Measurements from ENCODE around the gene TEKT3.

TEKT3 gene

DNA sequence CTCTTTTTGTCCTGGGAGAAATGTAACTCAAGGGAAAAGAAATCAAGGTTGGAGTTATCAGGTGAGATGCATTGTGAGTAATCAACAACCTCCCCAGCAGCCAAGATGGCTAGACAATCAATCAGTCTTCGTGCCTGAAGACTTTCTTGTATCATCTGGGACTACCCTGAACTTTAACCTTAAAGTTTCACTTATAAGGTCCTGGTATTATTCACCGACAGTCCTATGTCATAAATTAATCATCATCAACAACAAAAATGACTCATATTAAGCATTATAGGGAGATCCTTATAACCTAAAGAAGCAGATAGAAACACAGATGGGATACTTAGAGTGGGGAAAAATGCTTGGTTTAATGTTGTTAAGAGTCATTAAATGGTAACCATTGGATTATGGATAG lies 7.7 kb upstream of the TEKT3 start:
- DNase-seq, result peak; percentile 4

DNA sequence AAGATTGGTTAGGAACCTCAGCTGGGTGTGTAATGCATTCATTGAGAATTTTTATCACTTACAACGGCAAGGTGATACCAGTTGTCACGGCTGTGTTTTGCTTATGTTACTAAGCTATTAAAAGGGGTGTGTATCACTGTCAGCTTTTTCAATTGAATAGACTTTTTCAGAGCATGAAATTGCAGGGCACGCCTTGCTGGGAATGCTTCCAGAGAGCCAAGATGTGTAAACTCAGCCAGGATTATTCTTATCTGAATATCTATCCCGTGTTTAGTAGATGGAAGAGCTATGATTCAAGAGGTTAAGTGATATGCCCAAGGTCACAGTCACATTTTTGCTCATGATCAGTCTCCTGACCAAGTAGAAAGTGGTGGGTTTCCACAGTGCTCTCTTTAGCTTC lies 6.6 kb upstream of the TEKT3 start:
- DNase-seq, result no peak

DNA sequence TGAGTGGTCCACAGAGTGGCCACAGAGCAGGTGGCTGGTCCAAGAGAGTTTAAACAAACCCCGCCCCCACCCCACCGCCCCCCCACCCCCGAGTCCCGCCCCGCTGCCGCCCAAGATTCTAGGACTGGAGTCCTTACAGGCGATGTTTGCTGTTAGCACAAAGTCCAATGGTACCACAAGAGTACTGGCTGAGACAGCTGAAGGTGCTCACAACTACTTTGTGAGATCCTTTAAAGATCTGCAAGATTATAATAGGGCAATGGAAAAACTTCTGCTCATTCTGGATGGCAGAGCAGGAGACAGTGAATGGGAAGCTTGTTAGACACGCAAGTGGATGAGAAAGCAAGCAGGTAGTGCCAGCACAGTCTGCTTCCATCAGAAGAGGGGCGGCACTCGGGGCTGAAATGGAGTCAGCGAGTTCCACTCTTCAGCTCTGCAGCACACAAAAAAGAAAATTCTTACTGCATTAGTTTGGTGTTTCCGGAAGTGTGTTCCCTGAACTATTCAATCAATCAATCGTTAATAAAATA lies 4.7 kb upstream of the TEKT3 start:
- DNase-seq, result no peak

DNA sequence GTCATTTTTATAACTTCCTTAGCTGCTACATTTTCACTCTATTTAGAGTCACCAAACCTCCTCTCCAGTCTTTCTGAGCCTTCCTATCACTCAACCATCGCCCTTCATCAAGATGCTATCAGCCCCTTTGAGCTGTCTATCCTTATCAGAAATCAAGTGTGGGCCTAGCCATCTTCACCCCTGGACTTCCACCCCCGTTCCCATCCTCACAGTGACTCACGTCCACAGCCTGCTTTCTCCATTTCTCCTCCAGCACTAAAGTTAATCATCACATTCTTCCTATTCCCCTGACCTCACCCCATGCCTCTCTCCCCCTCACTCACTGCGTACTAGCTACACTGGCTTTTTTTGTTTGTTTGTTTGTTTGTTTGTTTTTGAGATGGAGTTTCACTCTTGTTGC lies 2.4 kb upstream of the TEKT3 start:
- no peak for DNase-seq

DNA sequence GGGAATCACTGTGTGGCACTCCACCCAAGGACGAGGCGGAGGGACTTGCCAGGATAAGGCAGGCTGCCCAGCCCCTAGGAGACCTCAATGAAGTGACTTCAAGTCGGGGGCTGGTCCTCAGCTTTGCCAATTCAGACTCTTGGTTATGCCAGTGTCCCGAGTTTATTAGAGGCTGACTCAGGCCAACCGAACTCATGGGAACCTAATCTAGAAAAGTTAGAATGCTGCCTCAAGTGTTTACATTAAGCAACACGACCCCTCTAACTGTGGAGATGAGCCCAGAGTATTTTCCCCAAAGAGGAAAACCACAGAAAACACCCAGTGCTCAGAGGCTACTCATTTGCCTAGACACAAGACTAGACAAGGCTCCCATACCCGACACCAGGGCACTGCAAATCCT lies 1.1 kb upstream of the TEKT3 start:
- no peak for DNase-seq

DNA sequence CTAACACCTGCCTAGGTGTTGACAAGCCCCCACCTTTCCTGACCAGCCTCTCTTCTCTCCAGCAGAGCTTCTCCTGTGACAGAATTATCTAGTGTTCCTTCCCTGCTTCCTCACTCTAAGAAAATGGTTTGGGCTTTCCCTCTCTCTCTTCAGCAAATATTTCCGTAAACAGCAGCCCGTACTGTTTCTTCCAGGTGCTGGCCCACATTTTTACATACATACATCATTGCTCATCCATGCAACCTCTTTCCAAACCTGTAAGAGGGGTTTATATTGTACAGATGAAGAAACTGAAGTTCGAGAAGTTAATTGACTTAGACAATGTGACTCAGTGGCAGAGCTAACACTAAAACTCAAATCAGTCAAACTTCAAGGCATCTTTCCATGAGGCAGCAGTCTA lies 569 bp upstream of the TEKT3 start:
- no peak for DNase-seq

DNA sequence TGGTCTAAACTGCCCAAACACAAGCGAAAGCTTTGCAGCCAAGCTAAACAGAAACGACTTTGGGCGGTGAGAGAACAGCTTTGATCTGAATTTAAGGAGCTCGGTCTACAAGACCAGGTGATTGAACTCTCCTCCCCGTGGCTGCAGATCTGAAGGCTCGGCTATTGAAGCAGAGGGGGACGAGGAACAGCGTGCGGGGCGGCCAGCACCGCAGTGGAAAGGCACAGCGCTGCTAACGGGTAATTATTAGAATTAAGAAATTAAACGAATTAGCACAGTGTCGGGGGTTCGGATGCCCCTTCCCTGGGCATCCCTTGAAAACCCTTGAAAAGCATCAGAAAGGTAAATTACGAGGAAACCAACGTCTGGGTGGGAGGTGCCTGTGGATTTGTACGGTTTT lies 431 bp downstream of the TEKT3 start:
- DNase-seq, result no peak

DNA sequence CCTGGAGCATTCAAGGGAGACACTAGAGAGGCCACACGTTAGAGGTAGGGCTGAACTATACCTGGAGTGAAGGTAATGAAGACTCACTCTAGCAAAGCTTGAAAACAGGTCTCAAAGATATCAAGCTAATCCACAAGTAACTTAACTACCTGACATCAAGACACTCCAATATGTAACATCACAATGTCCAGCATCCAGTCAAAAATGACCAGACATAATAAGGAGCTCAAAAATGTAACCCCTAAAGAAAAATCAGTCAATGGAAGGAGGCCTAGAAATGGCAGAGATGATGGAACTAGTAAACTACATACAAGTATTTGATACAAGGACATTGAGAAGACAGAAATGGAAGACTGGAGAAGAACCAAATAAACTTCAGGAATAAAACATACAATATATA lies 6.0 kb downstream of the TEKT3 start:
- no peak for DNase-seq

DNA sequence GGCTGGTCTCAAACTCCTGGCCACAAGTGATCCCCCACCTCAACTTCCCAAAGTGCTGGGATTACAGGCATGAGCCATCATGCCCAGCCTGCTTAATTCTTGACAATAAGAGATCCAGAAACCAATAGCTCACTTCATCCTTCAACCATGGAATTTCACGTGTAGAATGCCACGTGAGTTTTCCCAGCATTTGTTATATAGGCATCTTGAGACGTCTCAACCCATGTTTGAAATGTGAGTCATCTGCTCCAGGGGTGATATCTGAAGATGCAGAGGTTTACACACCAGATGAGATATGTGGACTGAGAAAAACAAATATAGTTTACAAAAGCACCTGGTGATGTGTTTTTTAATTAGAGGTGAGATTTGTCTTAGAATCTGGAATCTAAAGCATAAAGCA lies 7.1 kb downstream of the TEKT3 start:
- no peak for DNase-seq

DNA sequence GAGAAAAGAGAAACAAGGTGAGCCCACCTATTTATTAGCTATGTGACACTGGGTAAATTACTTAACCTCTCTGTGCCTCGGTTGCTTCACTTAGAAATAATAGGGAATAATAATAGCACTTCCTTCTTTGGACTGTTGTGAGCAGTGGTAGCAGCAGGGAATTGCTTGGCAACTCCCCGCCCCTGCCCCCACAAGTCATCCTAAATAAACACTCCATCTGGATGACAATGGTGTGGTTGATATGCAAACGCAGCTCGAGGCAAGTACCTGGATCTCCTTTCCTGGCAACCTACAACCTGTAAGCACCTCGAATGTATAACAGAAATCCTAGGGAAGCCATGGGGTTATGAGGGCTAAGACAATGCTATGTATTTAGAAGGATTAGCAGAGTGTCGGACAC lies 9.1 kb downstream of the TEKT3 start:
- no peak for DNase-seq

DNA sequence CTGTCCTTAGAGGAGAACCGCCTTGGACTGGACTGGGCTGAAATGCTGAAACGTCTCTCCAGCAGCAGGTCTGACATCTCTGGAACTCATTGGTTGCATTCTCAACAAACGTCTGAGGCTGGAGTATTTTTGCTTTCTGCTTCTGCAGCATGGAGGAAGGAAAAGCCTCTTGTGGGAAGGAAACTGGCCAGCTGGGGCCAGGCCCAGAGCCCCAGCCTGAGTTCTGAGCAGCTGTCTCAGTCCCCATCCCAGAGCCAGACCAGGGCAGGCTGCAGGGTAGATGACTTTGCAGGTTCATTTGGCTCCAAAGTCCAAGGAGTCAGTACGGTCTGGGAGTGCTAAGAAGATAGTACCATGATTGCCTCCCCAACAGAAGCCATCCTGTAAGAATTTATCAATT lies 18.3 kb downstream of the TEKT3 start:
- no peak for DNase-seq

DNA sequence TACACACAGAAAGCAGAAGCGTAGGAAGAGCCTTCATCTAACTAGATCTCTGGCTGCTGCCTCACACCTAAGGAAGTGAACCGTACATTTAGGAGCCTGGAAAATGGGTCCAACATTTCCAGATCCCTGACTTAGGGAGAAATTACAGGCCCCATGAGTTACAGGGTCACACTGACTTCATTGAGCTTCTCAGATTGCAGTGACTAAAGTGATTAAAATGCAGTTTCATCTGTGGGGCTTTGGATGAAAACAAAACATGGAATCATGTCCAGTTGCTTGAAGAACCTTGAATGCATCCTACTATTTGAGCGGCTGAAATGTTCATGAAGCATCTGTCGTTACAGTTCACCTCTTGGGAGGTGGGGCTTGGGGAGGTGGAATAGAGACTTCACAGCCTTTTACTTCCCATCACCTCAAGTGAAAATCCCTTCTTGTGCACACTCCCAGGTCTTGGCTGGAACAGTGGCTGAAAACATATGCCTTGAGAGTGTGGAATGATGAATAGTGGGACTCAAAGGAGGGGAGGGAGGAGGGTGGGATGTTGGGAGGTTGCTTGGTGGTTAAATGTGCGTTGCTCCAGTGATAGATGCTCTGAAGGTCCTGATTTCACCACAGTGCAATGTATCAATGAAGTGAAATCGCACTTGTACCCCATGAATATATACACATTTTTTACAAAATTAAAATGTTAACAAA lies 19.7 kb downstream of the TEKT3 start:
- DNase-seq, result no peak

DNA sequence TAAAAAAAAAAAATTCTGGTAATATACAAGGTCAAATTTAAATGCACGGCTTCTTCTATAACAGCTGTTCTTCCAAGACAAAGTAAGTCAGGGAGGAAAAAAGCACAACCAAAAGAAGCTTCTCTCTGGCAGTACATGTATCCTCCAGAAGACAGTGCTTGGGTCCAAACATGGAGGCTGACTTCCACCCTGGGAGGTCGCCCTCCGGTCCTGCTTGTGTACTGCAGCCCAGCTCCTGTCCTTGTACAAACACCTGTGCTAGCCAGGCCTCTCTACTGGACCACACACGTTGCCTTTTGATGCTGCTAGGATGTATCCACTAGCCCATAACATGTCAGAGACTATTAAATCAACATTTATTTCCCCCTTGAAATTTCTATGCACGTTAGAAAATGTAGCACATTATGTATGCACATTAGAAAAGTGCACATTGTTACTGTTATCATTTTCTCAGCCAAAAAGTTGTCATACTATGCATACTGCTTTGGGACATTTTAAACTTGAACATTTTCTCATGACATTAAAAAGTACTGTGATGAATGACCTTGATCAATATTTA lies 21.9 kb downstream of the TEKT3 start:
- no peak for DNase-seq

DNA sequence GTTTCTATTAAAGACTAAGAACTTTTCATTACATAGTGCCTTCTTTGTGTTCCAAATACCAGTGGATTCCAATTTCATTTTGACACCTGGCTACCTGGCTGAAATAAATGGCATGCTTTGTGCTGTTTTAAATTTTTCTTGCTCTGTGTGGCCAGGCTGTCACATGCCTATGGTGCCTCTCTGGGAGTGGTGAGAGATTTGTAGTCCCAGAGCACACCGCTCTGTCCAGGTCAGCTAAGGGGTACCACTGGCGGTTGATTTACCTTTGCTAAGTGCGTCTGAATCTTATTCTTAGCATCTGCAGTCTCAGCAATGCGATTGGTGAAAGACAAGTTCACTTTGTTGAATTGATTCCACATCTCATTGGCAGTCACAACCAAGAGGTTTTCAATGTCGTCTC lies 29.4 kb downstream of the TEKT3 start:
- DNase-seq, result no peak

DNA sequence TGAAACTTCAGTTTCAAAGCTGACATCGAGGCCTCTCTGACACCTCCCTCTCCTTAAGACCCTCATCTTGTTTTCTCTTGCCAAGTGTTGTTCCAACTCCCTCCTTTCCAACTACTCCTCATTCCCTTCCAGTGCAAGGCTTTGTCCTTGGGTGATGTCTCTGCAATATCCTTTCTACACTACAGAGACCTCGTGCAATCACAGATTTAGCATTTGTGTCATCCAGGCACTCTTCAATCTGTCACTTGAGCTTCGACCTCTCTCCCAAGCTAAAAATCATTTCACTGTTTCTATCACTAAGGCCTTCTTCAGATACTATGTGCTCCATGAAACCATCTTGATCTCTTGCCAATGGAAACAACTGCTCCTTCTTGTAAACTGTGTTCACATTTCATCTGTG lies 31.6 kb downstream of the TEKT3 start:
- no peak for DNase-seq

DNA sequence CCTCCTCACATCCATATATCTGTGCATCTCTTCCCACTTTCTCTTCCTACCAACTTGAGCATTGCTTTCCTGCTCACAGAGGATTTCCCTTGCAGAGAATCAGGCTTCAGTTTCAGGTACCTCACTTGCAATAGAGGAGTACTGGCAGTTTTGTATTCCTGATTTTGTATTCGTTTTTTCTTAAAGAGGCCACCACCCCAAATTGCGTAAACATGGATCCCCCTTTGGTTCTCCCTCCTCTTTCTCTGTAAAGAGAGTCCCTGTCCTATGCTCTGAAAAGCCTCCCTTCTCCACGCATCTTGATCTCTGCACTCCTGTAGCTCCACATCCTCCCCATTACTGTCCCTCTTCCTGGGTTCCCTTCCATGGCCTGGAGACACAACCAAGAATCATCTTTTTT lies 32.2 kb downstream of the TEKT3 start:
- DNase-seq, result no peak

DNA sequence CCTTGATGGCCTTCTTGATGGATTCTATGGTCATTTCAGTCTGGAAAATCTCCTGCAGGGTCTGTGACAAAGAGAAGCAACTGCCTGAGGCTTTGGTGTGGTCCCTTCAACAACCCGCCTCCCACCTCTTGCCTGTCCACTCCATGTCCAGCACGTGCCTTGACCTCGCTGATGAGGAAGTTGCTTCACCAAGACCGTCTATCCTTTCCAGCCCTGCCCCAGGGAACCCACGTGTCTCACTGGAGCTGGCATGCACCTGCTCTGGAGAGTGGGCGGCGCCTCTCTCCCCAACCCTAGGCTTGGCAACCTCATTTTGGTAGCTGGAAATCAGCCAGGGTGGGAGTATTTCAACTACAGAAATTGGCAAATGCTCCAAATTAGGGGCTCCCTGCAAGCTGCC lies 32.6 kb downstream of the TEKT3 start:
- DNase-seq, result no peak

DNA sequence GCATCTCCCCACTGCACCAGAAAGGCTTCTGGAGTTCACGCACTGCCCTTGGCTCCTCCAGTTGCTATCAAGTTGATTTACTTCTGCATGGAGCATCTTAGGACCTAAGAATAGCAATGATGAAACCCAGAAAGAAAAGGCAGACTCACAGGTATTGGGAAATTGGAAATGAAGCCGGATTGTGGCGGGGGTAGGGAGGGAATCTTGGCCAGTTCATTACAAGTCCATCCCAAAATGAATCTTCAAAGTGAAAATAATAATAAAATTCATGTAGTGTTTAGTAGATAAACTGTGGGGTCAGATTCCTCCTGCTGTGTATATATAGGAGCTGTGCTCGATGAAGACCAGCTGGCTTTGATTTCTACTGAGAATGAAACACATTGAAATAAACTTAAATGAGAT lies 33.7 kb downstream of the TEKT3 start:
- DNase-seq, result no peak

DNA sequence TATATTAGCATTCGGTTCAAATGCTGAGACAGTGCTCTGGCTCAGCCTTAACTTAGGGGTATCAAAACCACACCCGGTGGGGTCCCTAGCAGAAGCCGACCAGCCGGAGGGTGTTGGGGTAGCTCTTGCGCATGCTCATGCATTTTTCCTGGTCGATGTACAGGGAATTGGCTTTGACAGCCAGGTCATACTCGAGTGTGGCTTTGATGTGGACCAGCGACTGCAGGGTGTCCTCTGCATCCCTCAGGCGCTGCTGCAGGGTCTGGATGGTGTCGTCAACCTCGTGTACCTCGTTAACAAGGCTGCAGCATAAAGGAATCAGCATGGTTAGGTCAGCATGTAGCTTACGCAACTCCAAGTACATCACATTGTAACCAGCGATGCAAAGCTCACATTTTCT lies 37.5 kb downstream of the TEKT3 start:
- no peak for DNase-seq

DNA sequence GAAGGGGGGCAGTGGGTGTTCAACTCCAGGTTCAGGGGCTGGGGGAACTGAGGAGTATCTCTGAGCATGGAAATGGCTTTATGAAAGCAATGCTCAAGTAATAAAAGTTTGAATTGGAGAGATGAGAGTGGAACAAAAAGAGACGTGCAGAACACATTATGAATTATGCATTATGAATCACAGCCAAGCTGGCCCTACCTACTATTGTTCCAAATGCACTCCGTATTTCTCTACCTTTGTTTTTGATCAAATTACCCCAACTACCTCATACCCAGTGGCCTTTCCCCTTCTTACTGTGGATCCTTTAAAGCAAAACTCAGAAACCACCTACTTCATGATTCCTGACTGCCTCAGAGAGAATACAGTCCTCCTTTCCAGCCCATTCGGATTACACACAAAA lies 38.1 kb downstream of the TEKT3 start:
- DNase-seq, result no peak

DNA sequence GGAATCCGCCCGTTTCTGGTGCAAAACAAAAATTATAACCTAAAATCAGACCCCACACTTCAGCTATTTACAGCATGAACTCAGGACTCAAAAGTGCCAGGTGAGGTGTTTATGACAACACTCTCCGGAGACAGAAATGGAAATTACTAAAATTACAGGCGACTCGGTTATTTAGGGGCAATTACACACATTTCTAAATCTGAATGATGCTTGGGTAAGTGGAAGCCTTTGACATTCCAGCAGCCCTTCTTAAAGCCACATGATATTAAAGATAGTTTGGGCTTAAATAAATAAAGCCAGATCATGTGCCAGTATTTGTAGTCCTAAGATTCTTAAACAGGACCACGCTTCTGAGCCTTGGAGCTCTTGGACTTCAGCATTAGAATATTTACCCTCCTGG lies 39.6 kb downstream of the TEKT3 start:
- no peak for DNase-seq

DNA sequence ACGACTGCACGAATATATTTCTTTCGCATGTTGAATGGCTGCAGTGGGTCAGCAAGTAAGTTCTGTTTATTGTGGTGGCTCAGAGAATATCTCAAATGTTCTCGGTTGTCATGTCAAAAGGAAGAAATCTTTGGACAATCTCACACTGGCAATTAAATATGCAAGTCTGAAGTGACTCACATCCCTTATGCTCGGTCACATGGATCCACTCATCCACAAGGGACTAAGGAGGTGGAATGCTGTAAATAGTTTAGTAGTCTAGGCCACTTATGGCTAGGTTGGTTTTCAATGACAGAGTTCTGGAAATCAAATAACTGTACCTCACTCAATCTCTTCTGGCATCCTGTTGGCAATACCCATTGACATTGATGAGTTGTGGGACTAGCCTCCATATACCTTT lies 43.2 kb downstream of the TEKT3 start:
- no peak for DNase-seq

DNA sequence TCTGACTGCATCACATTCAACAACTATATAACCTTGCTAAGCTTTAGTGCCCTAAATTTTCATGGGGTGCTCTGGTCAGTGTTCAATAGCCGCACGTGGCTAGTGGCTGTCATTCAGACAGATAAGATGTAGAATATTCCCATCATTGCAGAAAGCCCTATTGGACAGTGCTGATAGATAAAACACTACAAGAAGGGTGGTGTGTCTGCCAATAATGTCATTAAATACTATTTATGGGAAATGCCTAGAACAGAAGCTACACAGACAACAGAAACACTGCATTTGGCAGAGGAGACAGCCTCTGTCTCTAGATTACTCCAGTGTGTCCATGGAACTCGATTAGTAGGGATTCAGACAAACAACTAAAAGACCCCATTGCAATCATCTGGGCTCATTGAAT lies 47.8 kb downstream of the TEKT3 start:
- DNase-seq, result no peak

DNA sequence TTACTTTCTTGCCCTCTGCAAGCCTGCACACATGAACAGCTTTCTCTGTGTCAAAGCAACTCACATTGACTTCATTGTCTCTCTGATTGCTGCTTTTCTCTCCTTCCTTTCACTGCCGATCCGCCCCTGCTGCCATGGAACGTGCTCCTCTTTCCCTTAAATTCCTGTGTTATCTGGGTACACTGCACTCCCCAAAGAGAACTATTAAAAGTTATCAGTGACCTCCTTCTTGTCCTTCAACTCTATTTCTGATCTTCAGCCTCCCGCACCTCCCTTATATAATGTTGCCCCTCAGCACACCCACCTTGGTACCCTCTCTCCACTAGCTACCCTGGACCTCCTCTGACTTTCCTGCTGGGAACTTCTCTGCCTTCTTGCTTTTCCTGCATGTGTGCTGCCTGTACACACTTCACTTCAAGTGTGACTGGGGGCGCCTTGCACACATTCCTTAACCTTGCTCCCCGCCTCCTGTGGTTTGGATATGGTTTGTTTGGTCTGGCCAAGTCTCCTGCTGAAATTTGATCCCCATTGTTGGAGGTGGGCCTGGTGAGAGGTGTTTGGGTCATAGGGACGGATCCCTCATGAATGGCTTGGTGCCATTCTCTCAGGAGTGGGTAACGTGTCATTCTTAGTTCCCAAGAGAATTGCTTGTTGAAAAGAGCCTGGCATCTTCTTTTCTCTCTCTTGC lies 49.6 kb downstream of the TEKT3 start:
- no peak for DNase-seq

DNA sequence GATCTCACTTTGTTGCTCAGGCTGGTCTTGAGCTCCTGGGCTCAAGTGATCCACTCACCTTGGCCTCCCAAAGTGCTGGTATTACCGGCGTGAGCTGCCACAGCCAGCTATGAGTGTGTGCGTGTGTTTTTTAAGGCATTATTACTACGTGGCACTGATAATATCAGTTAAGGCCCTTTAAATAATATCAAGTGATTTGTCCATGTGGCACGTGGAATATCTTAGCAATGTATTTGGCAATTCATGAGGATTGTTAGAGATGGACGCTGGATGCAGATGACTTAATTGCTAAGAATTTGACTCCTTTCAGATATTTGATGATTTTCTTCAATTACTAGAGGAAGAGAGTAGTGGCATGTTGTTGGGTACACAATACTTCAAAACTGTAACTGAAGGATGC lies 50.8 kb downstream of the TEKT3 start:
- DNase-seq, result no peak

All from suppressor macrophage treated with lipopolysaccharide for 4 hours (primary cell).